GM19238 (cell line): Measurements from ENCODE around the gene DMP1.
"Not testable (repeated sequence)": the region's sequence is repeated elsewhere in the genome, so short reads cannot be mapped to it uniquely, and the experiment has no call there.

Experiments used
- DNase-seq: peaks from one replicate; pipeline ENCODE4 v3.0.0; 2011; ENCODE audit warnings: low spot score; ENCODE audit not compliant: insufficient read length

DMP1 gene

GRCh38 chr4:87680271-87680670 lies 30.2 kb downstream of the DMP1 start:
- DNase-seq, result no peak

GRCh38 chr4:87688316-87688715 lies 38.2 kb downstream of the DMP1 start:
- DNase-seq, result no peak

GRCh38 chr4:87690947-87691346 lies 40.9 kb downstream of the DMP1 start:
- not testable (repeated sequence) for DNase-seq

GRCh38 chr4:87692060-87692459 lies 42.0 kb downstream of the DMP1 start:
- not testable (repeated sequence) for DNase-seq

- DNase-seq, result no peak
These were observed 47.2 kb downstream of the DMP1 start for GRCh38 chr4:87697272-87697671.

GRCh38 chr4:87697945-87698344 lies 47.9 kb downstream of the DMP1 start:
- no peak for DNase-seq

GRCh38 chr4:87698394-87698793 lies 48.3 kb downstream of the DMP1 start:
- DNase-seq, result no peak

- DNase-seq, result no peak
These were observed 53.9 kb downstream of the DMP1 start for GRCh38 chr4:87704001-87704400.

GRCh38 chr4:87707279-87707918 lies 57.3 kb downstream of the DMP1 start:
- DNase-seq, result no peak
